Loucy (cell line): ENCODE data around the gene IL23R.

ENCODE experiments used
- H2AFZ ChIP-seq: fragments of 200-600 bp; sonication (generic); 2 replicates; pipeline ENCODE4 v1.6.0; 2016; ENCODE audit warnings: antibody characterized with exemption, mild to moderate bottlenecking, low read length, moderate library complexity
- H3F3A ChIP-seq: fragments of 200-600 bp; 2 replicates; pipeline ENCODE4 v1.6.0; 2016; ENCODE audit warnings: antibody characterized with exemption, low read depth, mild to moderate bottlenecking
- H3K27me3 ChIP-seq: fragments of 200-600 bp; sonication (generic); 2 replicates; pipeline ENCODE4 v1.6.1; 2014; ENCODE audit warnings: low read length, mild to moderate bottlenecking; ENCODE audit not compliant: insufficient read depth, poor library complexity, severe bottlenecking
- H3K36me3 ChIP-seq: fragments of 200-600 bp; sonication (generic); 2 replicates; pipeline ENCODE4 v1.6.1; 2016; ENCODE audit warnings: low read length; ENCODE audit not compliant: insufficient read depth
- H3K4me1 ChIP-seq: fragments of 200-600 bp; sonication (generic); 2 replicates; pipeline ENCODE4 v1.5.1; 2014; ENCODE audit warnings: low read length, mild to moderate bottlenecking; ENCODE audit not compliant: insufficient read depth, poor library complexity, severe bottlenecking
- H3K4me2 ChIP-seq: fragments of 200-600 bp; sonication (generic); 2 replicates; pipeline ENCODE4 v1.6.0; 2014; ENCODE audit warnings: antibody characterized with exemption, low read length, low read depth, mild to moderate bottlenecking; ENCODE audit not compliant: poor library complexity, severe bottlenecking
- H3K4me3 ChIP-seq: fragments of 200-600 bp; sonication (generic); 2 replicates; pipeline ENCODE4 v1.5.1; 2014; ENCODE audit warnings: low read length, mild to moderate bottlenecking, mixed read lengths; ENCODE audit not compliant: poor library complexity, severe bottlenecking
- H3K79me2 ChIP-seq: fragments of 200-600 bp; sonication (generic); 2 replicates; pipeline ENCODE4 v1.6.1; 2014; ENCODE audit warnings: low read length; ENCODE audit not compliant: insufficient read depth
- H3K9ac ChIP-seq: fragments of 200-600 bp; sonication (generic); 2 replicates; pipeline ENCODE4 v1.6.0; 2014; ENCODE audit warnings: mild to moderate bottlenecking, low read depth, low read length, moderate library complexity; ENCODE audit not compliant: poor library complexity, severe bottlenecking
- H3K9me2 ChIP-seq: fragments of 200-600 bp; sonication (generic); replicated peaks from 2 replicates; pipeline ENCODE4 v1.6.1; 2016; ENCODE audit warnings: low read depth, low read length, mixed read lengths
- H3K9me3 ChIP-seq: fragments of 200-600 bp; sonication (generic); 2 replicates; pipeline ENCODE4 v1.6.1; 2014; ENCODE audit warnings: mild to moderate bottlenecking, antibody characterized with exemption, low read length, low read depth; ENCODE audit not compliant: insufficient read depth
- H4K20me1 ChIP-seq: fragments of 200-600 bp; sonication (generic); 2 replicates; pipeline ENCODE4 v1.6.0; 2014; ENCODE audit warnings: antibody characterized with exemption, low read length, mild to moderate bottlenecking; ENCODE audit not compliant: insufficient read depth, poor library complexity, severe bottlenecking
- CTCF ChIP-seq: fragments of 200-600 bp; sonication (generic); conservative IDR thresholded peaks from 2 replicates; pipeline ENCODE4 v1.5.1; 2014; ENCODE audit warnings: mild to moderate bottlenecking, antibody characterized with exemption, low read length
- EZH2phosphoT487 ChIP-seq: fragments of 200-600 bp; IDR thresholded peaks from 2 replicates; pipeline ENCODE4 v1.6.1; 2018; ENCODE audit warnings: antibody characterized with exemption, mild to moderate bottlenecking, moderate library complexity, borderline replicate concordance

Gene IL23R

DNA sequence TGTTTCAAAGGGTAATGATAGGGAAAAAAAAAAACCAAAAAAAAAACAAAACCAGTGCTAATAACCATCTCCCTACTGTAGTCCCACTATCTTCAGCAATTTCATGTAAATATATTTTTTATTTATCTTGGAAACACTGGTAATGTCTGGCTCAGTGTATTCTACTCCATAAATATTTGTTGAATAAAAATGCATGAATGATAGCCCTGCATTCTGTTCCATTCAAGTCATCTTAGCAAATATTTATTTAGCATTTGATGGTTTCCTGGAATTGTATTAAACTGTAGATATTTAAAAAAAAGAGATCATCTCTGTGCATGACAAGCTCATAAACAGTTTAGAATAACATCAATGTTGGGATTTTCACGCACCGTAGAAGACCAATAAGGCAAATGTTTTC lies 24.2 kb downstream of the IL23R start:
- no peak overlapping the region for H2AFZ ChIP-seq
- H3K4me3 ChIP-seq, result no peak overlapping the region
- H3K27me3 ChIP-seq, result peaks cover 87% of the 10 kb centered on the region
- H4K20me1 ChIP-seq, result no peaks in the 10 kb centered on the region
- no peak overlapping the region for H3K4me2 ChIP-seq
- TF ChIP-seq EZH2phosphoT487, result no peak
- no peak for TF ChIP-seq CTCF
- no peaks in the 10 kb centered on the region for H3K9me3 ChIP-seq
- H3K9ac ChIP-seq, result no peak overlapping the region
- no peaks in the 10 kb centered on the region for H3K36me3 ChIP-seq
- H3K4me1 ChIP-seq, result peaks cover 11% of the 10 kb centered on the region
- no peaks in the 10 kb centered on the region for H3F3A ChIP-seq
- H3K79me2 ChIP-seq, result no peaks in the 10 kb centered on the region
- no peaks in the 10 kb centered on the region for H3K9me2 ChIP-seq

- H3K79me2 ChIP-seq, result no peaks in the 10 kb centered on the region
- peaks cover 11% of the 10 kb centered on the region for H3K4me1 ChIP-seq
- no peaks in the 10 kb centered on the region for H4K20me1 ChIP-seq
- peaks cover 87% of the 10 kb centered on the region for H3K27me3 ChIP-seq
- no peaks in the 10 kb centered on the region for H3F3A ChIP-seq
- no peaks in the 10 kb centered on the region for H3K9me3 ChIP-seq
- H3K9me2 ChIP-seq, result no peaks in the 10 kb centered on the region
- H3K9ac ChIP-seq, result no peak overlapping the region
- H3K4me2 ChIP-seq, result no peak overlapping the region
- no peaks in the 10 kb centered on the region for H3K36me3 ChIP-seq
- no peak overlapping the region for H3K4me3 ChIP-seq
- no peak overlapping the region for H2AFZ ChIP-seq
- TF ChIP-seq EZH2phosphoT487 (no peak), CTCF (no peak)
Measured at GRCh38 chr1:67190942-67191341, 24.7 kb downstream of the IL23R start.

DNA sequence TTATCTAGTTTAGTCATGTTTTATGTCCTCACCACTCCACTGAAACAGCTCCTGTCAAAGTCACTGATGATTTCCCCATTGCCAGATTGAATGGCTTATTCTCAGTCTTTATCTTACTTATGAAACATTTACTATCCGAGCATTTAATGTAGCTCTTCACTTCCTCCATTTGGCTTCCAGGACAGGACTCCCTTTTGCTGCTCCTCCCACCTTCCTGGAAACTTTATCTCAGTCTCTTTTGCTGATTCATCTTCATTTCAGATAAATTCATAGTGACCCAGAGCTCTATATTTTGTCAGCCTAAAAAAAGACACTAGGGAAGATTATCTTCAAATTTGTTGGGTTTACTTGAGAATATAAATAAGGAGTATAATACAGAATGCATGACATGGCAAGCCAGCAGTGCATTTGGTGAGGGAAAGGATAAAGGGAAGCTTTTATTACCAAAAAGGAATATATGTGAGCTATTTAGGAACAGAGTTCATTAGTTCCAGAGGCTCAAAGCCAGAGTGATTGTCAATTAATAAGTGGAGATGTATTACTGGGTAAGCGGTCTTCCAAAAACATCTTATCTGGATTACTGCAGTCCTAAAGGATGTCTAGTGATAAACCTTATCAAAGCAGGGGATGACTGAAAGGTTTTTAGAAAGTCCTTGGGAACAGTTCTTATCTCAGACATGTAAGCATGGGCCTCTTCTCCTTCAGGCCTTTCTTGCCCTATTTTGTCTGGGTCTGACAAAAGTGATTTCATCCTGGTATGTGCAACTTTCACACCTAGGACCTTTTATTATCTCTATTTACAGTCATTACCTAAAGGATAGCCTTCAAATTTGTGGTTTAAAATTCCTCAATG lies 25.6 kb downstream of the IL23R start:
- H3K9me3 ChIP-seq, result no peaks in the 10 kb centered on the region
- no peaks in the 10 kb centered on the region for H3K79me2 ChIP-seq
- H3K9me2 ChIP-seq, result no peaks in the 10 kb centered on the region
- no peak overlapping the region for H3K4me3 ChIP-seq
- TF ChIP-seq CTCF, result no peak
- no peak for TF ChIP-seq EZH2phosphoT487
- H4K20me1 ChIP-seq, result no peaks in the 10 kb centered on the region
- H3K36me3 ChIP-seq, result no peaks in the 10 kb centered on the region
- no peak overlapping the region for H3K4me2 ChIP-seq
- no peak overlapping the region for H2AFZ ChIP-seq
- H3F3A ChIP-seq, result no peaks in the 10 kb centered on the region
- H3K9ac ChIP-seq, result no peak overlapping the region
- peaks cover 11% of the 10 kb centered on the region for H3K4me1 ChIP-seq
- H3K27me3 ChIP-seq, result peaks cover 87% of the 10 kb centered on the region
